ENCODE results near the gene C11orf21.

Gene C11orf21

DNA sequence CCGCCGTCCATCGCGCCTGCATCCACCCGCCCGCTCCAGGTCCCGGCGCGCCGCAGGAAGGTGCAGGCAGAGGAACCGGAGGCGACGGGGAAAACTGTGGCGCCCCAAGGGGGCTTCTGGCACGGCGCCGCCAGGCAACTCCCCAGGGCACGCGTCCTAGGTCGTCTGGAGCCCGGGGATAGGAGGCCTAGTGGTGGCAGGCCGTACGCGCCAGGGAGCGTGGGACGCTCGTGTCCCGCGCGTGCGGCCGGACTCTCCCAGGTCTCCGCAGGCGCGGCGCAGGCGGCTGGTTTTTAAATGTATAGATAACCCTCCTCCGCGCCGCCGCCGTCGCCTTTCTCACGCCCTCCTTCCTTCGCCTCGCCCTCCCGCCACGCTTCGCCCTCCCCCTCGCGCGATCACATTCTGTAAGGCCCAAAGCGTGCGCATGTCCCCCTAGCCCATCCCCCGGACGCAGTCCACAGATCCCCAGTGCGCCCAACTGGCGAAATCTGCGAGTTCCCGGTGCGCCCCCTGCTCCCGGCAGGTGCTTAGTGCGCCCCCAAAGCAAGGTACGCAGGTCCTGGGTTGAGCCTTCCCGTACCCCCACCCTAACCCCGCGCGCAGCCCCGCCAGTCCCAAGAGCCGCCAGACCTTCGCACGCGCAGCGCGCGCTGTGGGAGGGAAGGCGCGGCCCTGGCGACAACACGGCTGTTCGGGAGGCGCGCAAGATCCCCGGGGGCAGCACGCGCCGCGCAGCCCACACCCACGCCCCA lies 31.2 kb downstream of the C11orf21 start, which contains the start of gene ASCL2:
TSS of gene ASCL2 (minus strand) at position 267 of the 755 bp plus-strand sequence. CDS start at position 11, 256 bp downstream.
- H3K9me3 ChIP-seq (ENCODE audit: control insufficient read depth, insufficient read depth, low read length) = no peaks in the 10 kb centered on the region
- H3K4me3 ChIP-seq (ENCODE audit: low read length) = peak within 1 kb of the TSS; percentile 46
- H3K9me2 ChIP-seq (replicated peaks; ENCODE audit: control insufficient read depth, low read length) = no peaks in the 10 kb centered on the region
- no peak within 1 kb of the TSS for H3K27ac ChIP-seq (ENCODE audit: low read depth, low read length)
- H3K36me3 ChIP-seq (ENCODE audit: control insufficient read depth, low read length) = no peaks in the 10 kb centered on the region
- peaks cover 3% of the 10 kb centered on the region; the same call in 1 of the 2 replicates for H3F3A ChIP-seq (ENCODE audit: control insufficient read depth, insufficient read depth)
- H3K79me2 ChIP-seq (ENCODE audit: control insufficient read depth, low read length) = no peaks in the 10 kb centered on the region
- TF ChIP-seq, protein P1, sequence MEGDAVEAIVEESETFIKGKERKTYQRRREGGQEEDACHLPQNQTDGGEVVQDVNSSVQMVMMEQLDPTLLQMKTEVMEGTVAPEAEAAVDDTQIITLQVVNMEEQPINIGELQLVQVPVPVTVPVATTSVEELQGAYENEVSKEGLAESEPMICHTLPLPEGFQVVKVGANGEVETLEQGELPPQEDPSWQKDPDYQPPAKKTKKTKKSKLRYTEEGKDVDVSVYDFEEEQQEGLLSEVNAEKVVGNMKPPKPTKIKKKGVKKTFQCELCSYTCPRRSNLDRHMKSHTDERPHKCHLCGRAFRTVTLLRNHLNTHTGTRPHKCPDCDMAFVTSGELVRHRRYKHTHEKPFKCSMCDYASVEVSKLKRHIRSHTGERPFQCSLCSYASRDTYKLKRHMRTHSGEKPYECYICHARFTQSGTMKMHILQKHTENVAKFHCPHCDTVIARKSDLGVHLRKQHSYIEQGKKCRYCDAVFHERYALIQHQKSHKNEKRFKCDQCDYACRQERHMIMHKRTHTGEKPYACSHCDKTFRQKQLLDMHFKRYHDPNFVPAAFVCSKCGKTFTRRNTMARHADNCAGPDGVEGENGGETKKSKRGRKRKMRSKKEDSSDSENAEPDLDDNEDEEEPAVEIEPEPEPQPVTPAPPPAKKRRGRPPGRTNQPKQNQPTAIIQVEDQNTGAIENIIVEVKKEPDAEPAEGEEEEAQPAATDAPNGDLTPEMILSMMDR (IDR thresholded peaks at IDR 0.05; ENCODE audit: low read depth, low read length, poor library complexity, severe bottlenecking) = no peak
- no peak for TF ChIP-seq EZH2phosphoT487 (IDR thresholded peaks at IDR 0.05; ENCODE audit: borderline replicate concordance, low read length)
- peaks cover 10% of the 10 kb centered on the region for H3K27me3 ChIP-seq (ENCODE audit: control insufficient read depth, low read length)
- H3K4me2 ChIP-seq (ENCODE audit: low read length) = peak within 1 kb of the TSS; percentile 51
- H3K4me1 ChIP-seq (ENCODE audit: control insufficient read depth, low read length) = peaks cover 15% of the 10 kb centered on the region
- no peaks in the 10 kb centered on the region for H4K20me1 ChIP-seq (ENCODE audit: control insufficient read depth, insufficient read depth, low read depth, low read length)

GRCh38 chr11:2269601-2270321 lies 32.0 kb downstream of the C11orf21 start:
- H3F3A ChIP-seq (ENCODE audit: control insufficient read depth, insufficient read depth) = peaks cover 3% of the 10 kb centered on the region; the same call in 1 of the 2 replicates
- H3K4me2 ChIP-seq (ENCODE audit: low read length) = peak overlapping the region; percentile 51; the same call in 1 of the 2 replicates
- no peaks in the 10 kb centered on the region for H3K9me3 ChIP-seq (ENCODE audit: control insufficient read depth, insufficient read depth, low read length)
- no peak overlapping the region for H3K27ac ChIP-seq (ENCODE audit: low read depth, low read length)
- no peaks in the 10 kb centered on the region for H3K79me2 ChIP-seq (ENCODE audit: control insufficient read depth, low read length)
- peak overlapping the region; percentile 46 for H3K4me3 ChIP-seq (ENCODE audit: low read length)
- H3K9me2 ChIP-seq (replicated peaks; ENCODE audit: control insufficient read depth, low read length) = no peaks in the 10 kb centered on the region
- H3K27me3 ChIP-seq (ENCODE audit: control insufficient read depth, low read length) = peaks cover 10% of the 10 kb centered on the region
- peaks cover 21% of the 10 kb centered on the region for H3K4me1 ChIP-seq (ENCODE audit: control insufficient read depth, low read length)
- H4K20me1 ChIP-seq (ENCODE audit: control insufficient read depth, insufficient read depth, low read depth, low read length) = no peaks in the 10 kb centered on the region
- TF ChIP-seq, protein P1 (IDR thresholded peaks at IDR 0.05; ENCODE audit: low read depth, low read length, poor library complexity, severe bottlenecking) = no peak
- TF ChIP-seq EZH2phosphoT487 (IDR thresholded peaks at IDR 0.05; ENCODE audit: borderline replicate concordance, low read length) = no peak
- H3K36me3 ChIP-seq (ENCODE audit: control insufficient read depth, low read length) = no peaks in the 10 kb centered on the region

DNA sequence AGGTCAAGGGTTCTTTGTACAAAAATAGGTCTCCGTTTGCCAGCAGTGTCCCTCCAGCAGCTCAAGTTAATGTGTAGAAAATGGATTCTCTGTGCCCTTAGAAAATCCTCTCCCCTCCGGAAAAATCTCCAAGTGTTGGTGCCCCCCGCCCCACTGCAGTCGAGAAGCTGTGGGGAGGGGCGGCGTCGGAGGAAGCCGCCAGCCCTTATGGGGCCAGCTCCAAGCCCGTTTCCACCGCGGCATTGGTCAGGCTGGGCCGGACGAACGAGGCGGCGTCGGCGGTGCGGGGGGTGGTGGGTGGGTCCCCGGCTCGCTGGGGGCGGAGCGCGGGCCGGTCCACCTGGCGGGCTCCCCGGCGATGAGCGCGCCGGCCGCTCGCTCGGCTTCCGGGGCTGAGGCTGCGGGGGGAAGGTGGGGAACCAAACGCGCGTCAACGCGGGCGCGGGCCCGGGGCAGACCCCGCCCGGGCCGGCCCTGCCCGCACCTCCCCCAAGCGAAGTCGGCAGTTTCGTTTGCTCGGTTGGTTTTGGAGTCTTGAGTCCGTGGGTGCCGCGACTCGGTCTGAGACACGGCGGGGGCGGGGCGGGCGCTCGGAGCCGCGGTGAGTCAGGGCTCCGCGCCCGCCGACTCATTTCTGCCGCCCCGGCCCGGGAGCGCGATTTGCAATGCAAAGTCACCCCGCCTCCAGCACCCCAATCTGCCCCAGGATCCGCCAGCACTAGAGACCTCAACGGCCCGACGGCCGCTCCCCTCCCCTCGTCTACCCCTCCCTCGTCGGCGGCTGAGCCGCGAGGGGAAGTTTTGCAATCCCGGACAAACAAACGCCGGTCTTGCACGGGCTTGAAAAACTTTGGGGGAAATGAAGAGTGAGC lies 32.8 kb downstream of the C11orf21 start:
- Histone ChIP-seq H4K20me1 (ENCODE audit: control insufficient read depth, insufficient read depth, low read depth, low read length) (no peaks in the 10 kb centered on the region), H3F3A (ENCODE audit: control insufficient read depth, insufficient read depth) (peaks cover 3% of the 10 kb centered on the region; the same call in 1 of the 2 replicates), H3K27me3 (ENCODE audit: control insufficient read depth, low read length) (peaks cover 10% of the 10 kb centered on the region), H3K4me3 (ENCODE audit: low read length) (peak overlapping the region; percentile 46), H3K36me3 (ENCODE audit: control insufficient read depth, low read length) (no peaks in the 10 kb centered on the region), H3K4me1 (ENCODE audit: control insufficient read depth, low read length) (peaks cover 21% of the 10 kb centered on the region), H3K9me3 (ENCODE audit: control insufficient read depth, insufficient read depth, low read length) (no peaks in the 10 kb centered on the region), H3K79me2 (ENCODE audit: control insufficient read depth, low read length) (no peaks in the 10 kb centered on the region), H3K4me2 (ENCODE audit: low read length) (peak overlapping the region; percentile 51), H3K9me2 (replicated peaks; ENCODE audit: control insufficient read depth, low read length) (no peaks in the 10 kb centered on the region), H3K27ac (ENCODE audit: low read depth, low read length) (no peak overlapping the region)
- no peak for TF ChIP-seq EZH2phosphoT487 (IDR thresholded peaks at IDR 0.05; ENCODE audit: borderline replicate concordance, low read length)
- TF ChIP-seq, protein P1 (IDR thresholded peaks at IDR 0.05; ENCODE audit: low read depth, low read length, poor library complexity, severe bottlenecking) = no peak
